ENCODE measurements around the gene CNN3. TPM values are rescaled to one million over a fixed set of nuclear protein-coding genes. Genes with fewer than 3 reads are reported as not detected.

Gene CNN3
- total and polyA plus RNA-seq, 4 donors = 43.9 to 87.4 (median 69.6) TPM

DNA sequence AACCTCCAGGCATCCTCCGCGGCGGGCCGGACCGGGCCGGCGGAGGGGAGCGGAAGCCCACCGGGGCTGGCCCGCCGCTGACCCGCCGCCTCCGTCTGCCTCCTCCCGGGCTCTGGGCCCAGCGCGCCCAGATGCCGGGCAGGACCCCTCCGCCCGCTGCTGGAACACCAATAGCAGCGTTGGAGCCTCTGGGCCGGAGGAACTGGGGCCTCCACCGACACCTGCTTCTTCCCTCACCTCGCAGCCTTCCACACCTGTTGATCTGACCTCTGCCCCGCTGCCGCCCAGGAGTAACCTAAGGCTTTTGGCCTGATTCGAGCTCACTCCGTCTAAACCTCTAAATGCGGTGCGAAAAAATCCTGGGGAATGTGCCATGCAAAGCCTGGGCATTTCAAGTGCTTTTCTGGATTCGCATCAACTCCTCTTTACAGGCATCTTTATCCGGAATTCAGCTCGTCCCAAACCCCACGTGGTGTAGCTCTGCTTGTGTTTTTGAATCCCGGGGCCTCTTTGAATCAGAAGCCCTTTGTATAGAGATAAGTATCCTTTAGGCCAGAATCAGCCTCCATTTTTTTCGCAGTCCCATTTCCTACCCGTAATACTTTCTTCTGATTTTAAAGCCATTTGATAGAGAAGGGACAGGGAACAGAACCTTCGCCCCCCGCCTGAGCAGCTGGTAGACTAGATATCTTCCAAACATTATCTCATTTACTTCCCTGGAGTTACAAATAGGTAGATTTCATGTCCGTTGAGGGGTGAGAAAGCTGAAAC, 680 bp upstream of the CNN3 start:
- peak overlapping the region; percentile 72 to 85 (median 79) for H3K4me3 ChIP-seq (ENCODE audit: low read depth in 1 of 3, low read length in 3 of 3)
- H3K9ac ChIP-seq (ENCODE audit: low read depth in 1 of 2, low read length in 2 of 2) = peak overlapping the region; percentile 75 to 81
- no peaks in the 10 kb centered on the region for H3K9me3 ChIP-seq (ENCODE audit: control insufficient read depth in 4 of 4, low read length in 3 of 4)
- peaks cover 2 to 48% (median 21%) of the 10 kb centered on the region in 4 donors for H3K4me1 ChIP-seq (ENCODE audit: control insufficient read depth in 4 of 4, insufficient read depth in 4 of 4, low read length in 3 of 4)
- WGBS = 6% methylated on average over 40 of the region's 40 CpGs
- no peak for DNase-seq (ENCODE audit: low spot score)
- peak; percentile 68 to 71 for TF ChIP-seq RXRA (IDR thresholded peaks at IDR 0.05)
- TF ChIP-seq, protein P1, sequence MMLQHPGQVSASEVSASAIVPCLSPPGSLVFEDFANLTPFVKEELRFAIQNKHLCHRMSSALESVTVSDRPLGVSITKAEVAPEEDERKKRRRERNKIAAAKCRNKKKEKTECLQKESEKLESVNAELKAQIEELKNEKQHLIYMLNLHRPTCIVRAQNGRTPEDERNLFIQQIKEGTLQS (IDR thresholded peaks at IDR 0.05) = no peak
- peak in 1 of 2 donors; percentile 16 for TF ChIP-seq HNF4A (conservative IDR thresholded peaks at IDR 0.05)
- no peak for TF ChIP-seq FOXA1 (IDR thresholded peaks at IDR 0.05)
- TF ChIP-seq NR2F2 (IDR thresholded peaks at IDR 0.05) = peak; percentile 50
- TF ChIP-seq YY1 (IDR thresholded peaks at IDR 0.05) = peak; percentile 64
- TF ChIP-seq, protein P2, sequence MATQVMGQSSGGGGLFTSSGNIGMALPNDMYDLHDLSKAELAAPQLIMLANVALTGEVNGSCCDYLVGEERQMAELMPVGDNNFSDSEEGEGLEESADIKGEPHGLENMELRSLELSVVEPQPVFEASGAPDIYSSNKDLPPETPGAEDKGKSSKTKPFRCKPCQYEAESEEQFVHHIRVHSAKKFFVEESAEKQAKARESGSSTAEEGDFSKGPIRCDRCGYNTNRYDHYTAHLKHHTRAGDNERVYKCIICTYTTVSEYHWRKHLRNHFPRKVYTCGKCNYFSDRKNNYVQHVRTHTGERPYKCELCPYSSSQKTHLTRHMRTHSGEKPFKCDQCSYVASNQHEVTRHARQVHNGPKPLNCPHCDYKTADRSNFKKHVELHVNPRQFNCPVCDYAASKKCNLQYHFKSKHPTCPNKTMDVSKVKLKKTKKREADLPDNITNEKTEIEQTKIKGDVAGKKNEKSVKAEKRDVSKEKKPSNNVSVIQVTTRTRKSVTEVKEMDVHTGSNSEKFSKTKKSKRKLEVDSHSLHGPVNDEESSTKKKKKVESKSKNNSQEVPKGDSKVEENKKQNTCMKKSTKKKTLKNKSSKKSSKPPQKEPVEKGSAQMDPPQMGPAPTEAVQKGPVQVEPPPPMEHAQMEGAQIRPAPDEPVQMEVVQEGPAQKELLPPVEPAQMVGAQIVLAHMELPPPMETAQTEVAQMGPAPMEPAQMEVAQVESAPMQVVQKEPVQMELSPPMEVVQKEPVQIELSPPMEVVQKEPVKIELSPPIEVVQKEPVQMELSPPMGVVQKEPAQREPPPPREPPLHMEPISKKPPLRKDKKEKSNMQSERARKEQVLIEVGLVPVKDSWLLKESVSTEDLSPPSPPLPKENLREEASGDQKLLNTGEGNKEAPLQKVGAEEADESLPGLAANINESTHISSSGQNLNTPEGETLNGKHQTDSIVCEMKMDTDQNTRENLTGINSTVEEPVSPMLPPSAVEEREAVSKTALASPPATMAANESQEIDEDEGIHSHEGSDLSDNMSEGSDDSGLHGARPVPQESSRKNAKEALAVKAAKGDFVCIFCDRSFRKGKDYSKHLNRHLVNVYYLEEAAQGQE (IDR thresholded peaks at IDR 0.05) = no peak
- peaks cover 0 to 2% (median under 1%) of the 10 kb centered on the region in 4 donors for H3K36me3 ChIP-seq (ENCODE audit: control insufficient read depth in 4 of 4, insufficient read depth in 3 of 4, low read depth in 1 of 4, low read length in 3 of 4)
- no peaks in the 10 kb centered on the region for H3K27me3 ChIP-seq (ENCODE audit: control insufficient read depth in 4 of 4, insufficient read depth in 4 of 4, low read length in 3 of 4)
- peak overlapping the region; percentile 99 for H3K27ac ChIP-seq (ENCODE audit: low read depth in 1 of 2, low read length in 2 of 2)

DNA sequence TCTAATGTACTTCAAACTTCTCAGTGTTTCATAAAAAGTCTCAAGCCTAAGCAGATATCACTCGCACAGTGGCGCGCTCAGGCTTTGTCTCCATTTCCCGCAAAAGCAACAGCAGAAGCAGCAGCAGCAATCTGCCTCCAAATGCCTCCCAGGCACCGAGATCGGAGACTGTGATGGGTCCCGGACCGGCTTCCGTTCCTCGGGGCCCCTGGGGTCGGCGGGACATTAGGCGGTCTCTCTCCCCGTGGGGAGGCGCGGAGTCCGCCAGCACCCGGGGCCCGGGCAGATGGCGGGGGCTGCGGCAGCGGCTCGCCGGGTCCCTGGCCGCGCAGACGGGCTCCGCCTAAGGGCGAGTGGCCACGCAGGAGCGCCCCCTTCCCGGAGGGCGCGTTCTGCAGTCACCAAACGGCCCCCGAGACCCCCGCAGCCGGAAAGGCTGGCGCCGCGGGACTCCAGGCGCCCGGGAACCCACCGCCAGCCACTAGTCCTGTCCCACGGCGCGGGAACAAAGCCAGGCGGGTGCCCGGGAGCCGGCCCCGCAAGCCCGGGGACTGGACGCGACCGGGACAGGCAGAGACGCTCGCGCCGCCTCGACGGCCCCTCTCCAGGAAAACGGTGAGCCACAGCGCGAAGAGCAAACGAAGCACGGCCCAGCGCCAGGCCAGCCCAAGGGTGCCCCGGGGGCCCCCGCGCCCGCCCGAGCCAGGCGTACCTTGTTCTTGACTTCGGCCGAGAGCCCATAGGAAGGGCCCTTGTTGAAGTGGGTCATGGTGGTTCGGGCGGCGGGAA, 590 bp downstream of the CNN3 start:
- peak overlapping the region; percentile 96 to 98 for H3K27ac ChIP-seq (ENCODE audit: low read depth in 1 of 2, low read length in 2 of 2)
- H3K27me3 ChIP-seq (ENCODE audit: control insufficient read depth in 4 of 4, insufficient read depth in 4 of 4, low read length in 3 of 4) = no peaks in the 10 kb centered on the region
- no peaks in the 10 kb centered on the region for H3K36me3 ChIP-seq (ENCODE audit: control insufficient read depth in 4 of 4, insufficient read depth in 3 of 4, low read depth in 1 of 4, low read length in 3 of 4)
- no peaks in the 10 kb centered on the region for H3K9me3 ChIP-seq (ENCODE audit: control insufficient read depth in 4 of 4, low read length in 3 of 4)
- under 1% methylated on average over 78 of the region's 78 CpGs for WGBS
- peak overlapping the region; percentile 77 to 90 for H3K9ac ChIP-seq (ENCODE audit: low read depth in 1 of 2, low read length in 2 of 2)
- peak; percentile 67 for DNase-seq (ENCODE audit: low spot score)
- TF ChIP-seq, protein P3, sequence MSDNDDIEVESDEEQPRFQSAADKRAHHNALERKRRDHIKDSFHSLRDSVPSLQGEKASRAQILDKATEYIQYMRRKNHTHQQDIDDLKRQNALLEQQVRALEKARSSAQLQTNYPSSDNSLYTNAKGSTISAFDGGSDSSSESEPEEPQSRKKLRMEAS (IDR thresholded peaks at IDR 0.05) = no peak
- TF ChIP-seq, protein P4, sequence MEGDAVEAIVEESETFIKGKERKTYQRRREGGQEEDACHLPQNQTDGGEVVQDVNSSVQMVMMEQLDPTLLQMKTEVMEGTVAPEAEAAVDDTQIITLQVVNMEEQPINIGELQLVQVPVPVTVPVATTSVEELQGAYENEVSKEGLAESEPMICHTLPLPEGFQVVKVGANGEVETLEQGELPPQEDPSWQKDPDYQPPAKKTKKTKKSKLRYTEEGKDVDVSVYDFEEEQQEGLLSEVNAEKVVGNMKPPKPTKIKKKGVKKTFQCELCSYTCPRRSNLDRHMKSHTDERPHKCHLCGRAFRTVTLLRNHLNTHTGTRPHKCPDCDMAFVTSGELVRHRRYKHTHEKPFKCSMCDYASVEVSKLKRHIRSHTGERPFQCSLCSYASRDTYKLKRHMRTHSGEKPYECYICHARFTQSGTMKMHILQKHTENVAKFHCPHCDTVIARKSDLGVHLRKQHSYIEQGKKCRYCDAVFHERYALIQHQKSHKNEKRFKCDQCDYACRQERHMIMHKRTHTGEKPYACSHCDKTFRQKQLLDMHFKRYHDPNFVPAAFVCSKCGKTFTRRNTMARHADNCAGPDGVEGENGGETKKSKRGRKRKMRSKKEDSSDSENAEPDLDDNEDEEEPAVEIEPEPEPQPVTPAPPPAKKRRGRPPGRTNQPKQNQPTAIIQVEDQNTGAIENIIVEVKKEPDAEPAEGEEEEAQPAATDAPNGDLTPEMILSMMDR (IDR thresholded peaks at IDR 0.05; ENCODE audit: low read depth, low read length, missing input control) = peak; percentile 28
- H3K4me1 ChIP-seq (ENCODE audit: control insufficient read depth in 4 of 4, insufficient read depth in 4 of 4, low read length in 3 of 4) = peaks cover 2 to 53% (median 23%) of the 10 kb centered on the region in 4 donors
- H3K4me3 ChIP-seq (ENCODE audit: low read depth in 1 of 3, low read length in 3 of 3) = peak overlapping the region; percentile 59 to 91 (median 85)

Measured in liver (tissue), 9 donors.